ENCODE results near the gene CD177.
"Not testable (repeated sequence)": the region's sequence is repeated elsewhere in the genome, so short reads cannot be mapped to it uniquely, and the experiment has no call there.

The CD177 gene

DNA sequence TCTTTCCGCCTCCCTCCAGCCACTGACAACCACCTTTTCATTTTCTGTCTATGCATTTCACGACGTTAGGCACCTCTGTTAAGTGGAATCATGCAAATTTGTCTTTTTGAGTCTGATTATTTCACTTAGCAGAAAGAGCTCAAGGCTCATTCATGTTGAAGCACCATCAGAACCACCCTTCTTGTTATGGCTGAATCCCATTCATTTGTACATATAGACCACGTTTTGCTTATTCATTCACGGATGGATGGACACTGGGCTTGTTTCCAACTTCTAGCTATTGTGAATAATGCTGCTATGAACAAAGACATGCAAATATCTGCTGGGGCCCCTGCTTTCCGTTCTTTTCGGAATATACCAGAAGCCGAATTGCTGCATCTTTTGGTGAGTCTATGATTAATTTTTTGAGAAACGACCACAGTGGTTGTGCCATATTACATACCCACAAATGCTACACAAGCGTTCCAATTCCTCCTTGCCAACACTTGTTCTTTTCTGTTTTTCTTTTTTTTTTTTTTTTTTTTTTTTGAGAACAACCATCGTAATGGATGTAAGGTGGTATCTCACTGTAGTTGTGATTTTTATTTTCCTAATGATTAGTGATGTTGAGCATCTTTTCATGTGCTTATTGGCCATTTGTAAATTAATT, 37.5 kb downstream of the CD177 start:
- not testable (repeated sequence) for H3K4me3 ChIP-seq (ENCODE audit: low read length); H3K9me3 ChIP-seq (ENCODE audit: control insufficient read depth, low read depth, low read length); H3K4me1 ChIP-seq (ENCODE audit: control insufficient read depth, low read depth, low read length); H3K9ac ChIP-seq (ENCODE audit: low read length); H3K27me3 ChIP-seq (ENCODE audit: control insufficient read depth, insufficient read depth, low read length); H3K36me3 ChIP-seq (ENCODE audit: control insufficient read depth, low read depth, low read length); H3K27ac ChIP-seq (ENCODE audit: low read length)

DNA sequence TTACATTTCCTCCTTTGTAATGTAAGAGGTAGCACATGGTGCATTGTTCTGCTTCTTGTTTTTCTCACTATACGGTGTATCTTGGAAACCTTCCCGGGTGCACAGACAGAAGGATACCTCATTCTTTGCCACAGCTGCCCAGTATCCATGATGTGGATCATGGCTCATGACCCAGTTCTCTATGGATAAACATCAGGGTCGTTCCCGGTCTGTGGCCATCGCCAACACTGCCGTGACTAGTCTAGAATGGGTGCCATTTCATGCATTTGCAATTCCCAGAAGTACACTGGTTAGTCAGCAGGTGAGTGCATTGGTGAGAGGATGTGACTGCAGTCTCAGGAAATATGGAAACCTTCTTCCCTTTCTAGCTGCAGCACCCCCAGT, 38.1 kb downstream of the CD177 start:
- H3K36me3 ChIP-seq (ENCODE audit: control insufficient read depth, low read depth, low read length); H3K27me3 ChIP-seq (ENCODE audit: control insufficient read depth, insufficient read depth, low read length); H3K4me3 ChIP-seq (ENCODE audit: low read length); H3K27ac ChIP-seq (ENCODE audit: low read length); H3K9ac ChIP-seq (ENCODE audit: low read length); H3K9me3 ChIP-seq (ENCODE audit: control insufficient read depth, low read depth, low read length); H3K4me1 ChIP-seq (ENCODE audit: control insufficient read depth, low read depth, low read length): not testable (repeated sequence)

DNA sequence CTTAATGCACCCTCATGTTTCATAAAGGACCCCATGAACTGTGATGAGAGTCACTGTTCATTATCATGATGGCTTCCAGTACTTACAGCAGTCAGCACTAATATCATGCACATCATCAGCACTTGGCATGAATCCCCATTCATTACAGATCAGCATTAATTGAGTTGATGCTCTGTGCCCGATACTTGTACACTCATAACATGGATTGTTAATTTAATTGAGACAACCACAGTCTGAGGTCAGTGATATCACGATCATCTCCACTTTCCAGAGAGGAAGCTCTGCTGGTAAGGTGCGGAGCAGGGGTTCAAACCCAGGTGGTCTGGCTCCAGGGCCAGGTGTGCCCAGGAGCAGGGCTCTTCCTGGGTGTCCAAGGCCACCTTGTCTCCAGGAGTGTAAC, 40.0 kb downstream of the CD177 start:
- H3K9me3 ChIP-seq (ENCODE audit: control insufficient read depth, low read depth, low read length); H3K4me1 ChIP-seq (ENCODE audit: control insufficient read depth, low read depth, low read length); H3K9ac ChIP-seq (ENCODE audit: low read length); H3K36me3 ChIP-seq (ENCODE audit: control insufficient read depth, low read depth, low read length); H3K4me3 ChIP-seq (ENCODE audit: low read length); H3K27me3 ChIP-seq (ENCODE audit: control insufficient read depth, insufficient read depth, low read length); H3K27ac ChIP-seq (ENCODE audit: low read length): not testable (repeated sequence)

DNA sequence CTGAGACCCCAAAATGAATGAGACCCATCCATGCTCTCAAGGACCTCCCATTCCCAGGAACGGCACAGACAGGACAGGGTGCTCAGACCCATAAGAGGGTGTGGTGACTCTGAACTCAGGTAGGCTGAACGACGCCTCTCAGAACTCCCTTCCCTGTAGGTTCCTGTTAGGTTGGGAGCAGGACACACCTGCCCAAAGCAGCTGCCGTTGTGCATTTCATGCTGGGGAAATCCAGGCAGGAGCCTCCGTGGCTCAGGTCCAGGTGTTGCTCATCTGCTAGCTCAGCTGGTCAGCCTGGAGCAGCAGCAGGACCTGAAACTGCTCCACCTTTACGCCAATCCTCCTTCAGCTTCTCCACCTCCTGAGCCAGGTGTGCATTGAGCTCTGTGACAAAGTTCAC, 42.1 kb downstream of the CD177 start:
- H3K4me1 ChIP-seq (ENCODE audit: control insufficient read depth, low read depth, low read length) = no peaks in the 10 kb centered on the region

GRCh38 chr19:43406297-43406696, 52.8 kb downstream of the CD177 start:
- Histone ChIP-seq H3K9ac (ENCODE audit: low read length) (no peak overlapping the region), H3K4me1 (ENCODE audit: control insufficient read depth, low read depth, low read length) (no peaks in the 10 kb centered on the region), H3K4me3 (ENCODE audit: low read length) (no peak overlapping the region), H3K9me3 (ENCODE audit: control insufficient read depth, low read depth, low read length) (no peaks in the 10 kb centered on the region), H3K27ac (ENCODE audit: low read length) (no peak overlapping the region), H3K36me3 (ENCODE audit: control insufficient read depth, low read depth, low read length) (no peaks in the 10 kb centered on the region), H3K27me3 (ENCODE audit: control insufficient read depth, insufficient read depth, low read length) (no peaks in the 10 kb centered on the region)

More for the DNA sequence above, 42.1 kb downstream of the CD177 start:
- H3K27ac ChIP-seq (ENCODE audit: low read length) = no peak overlapping the region
- H3K9me3 ChIP-seq (ENCODE audit: control insufficient read depth, low read depth, low read length) = no peaks in the 10 kb centered on the region
- H3K9ac ChIP-seq (ENCODE audit: low read length) = no peak overlapping the region
- no peaks in the 10 kb centered on the region for H3K36me3 ChIP-seq (ENCODE audit: control insufficient read depth, low read depth, low read length)
- H3K27me3 ChIP-seq (ENCODE audit: control insufficient read depth, insufficient read depth, low read length) = no peaks in the 10 kb centered on the region
- no peak overlapping the region for H3K4me3 ChIP-seq (ENCODE audit: low read length)

GRCh38 chr19:43407416-43408005, 54.0 kb downstream of the CD177 start:
- no peaks in the 10 kb centered on the region for H3K27me3 ChIP-seq (ENCODE audit: control insufficient read depth, insufficient read depth, low read length)
- H3K4me3 ChIP-seq (ENCODE audit: low read length) = no peak overlapping the region
- no peaks in the 10 kb centered on the region for H3K9me3 ChIP-seq (ENCODE audit: control insufficient read depth, low read depth, low read length)
- H3K36me3 ChIP-seq (ENCODE audit: control insufficient read depth, low read depth, low read length) = no peaks in the 10 kb centered on the region
- no peaks in the 10 kb centered on the region for H3K4me1 ChIP-seq (ENCODE audit: control insufficient read depth, low read depth, low read length)
- H3K9ac ChIP-seq (ENCODE audit: low read length) = no peak overlapping the region
- H3K27ac ChIP-seq (ENCODE audit: low read length) = no peak overlapping the region

DNA sequence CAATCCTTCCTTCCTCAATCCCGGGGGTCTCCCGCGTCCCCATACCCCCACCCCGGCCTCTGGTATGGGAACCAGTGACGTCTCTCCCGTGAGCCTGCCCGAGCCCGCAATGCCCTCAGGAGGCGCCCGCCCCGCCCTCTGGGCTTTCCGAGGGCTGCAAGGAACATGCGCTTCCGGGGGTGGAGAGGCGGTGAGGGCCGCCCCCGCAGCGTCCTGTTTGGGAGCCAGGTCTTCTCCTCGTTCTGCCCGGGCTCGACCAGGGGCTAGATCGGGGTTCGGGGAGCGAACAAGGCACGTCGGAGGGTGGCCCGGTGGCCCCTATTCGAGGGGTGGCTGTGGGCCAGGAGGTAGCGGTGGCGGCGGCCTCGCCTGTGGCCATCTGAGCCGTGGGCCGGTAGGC, 54.6 kb downstream of the CD177 start:
- no peak overlapping the region for H3K9ac ChIP-seq (ENCODE audit: low read length)
- no peaks in the 10 kb centered on the region for H3K9me3 ChIP-seq (ENCODE audit: control insufficient read depth, low read depth, low read length)
- H3K27me3 ChIP-seq (ENCODE audit: control insufficient read depth, insufficient read depth, low read length) = no peaks in the 10 kb centered on the region
- no peaks in the 10 kb centered on the region for H3K4me1 ChIP-seq (ENCODE audit: control insufficient read depth, low read depth, low read length)
- H3K36me3 ChIP-seq (ENCODE audit: control insufficient read depth, low read depth, low read length) = no peaks in the 10 kb centered on the region
- no peak overlapping the region for H3K4me3 ChIP-seq (ENCODE audit: low read length)
- H3K27ac ChIP-seq (ENCODE audit: low read length) = no peak overlapping the region

DNA sequence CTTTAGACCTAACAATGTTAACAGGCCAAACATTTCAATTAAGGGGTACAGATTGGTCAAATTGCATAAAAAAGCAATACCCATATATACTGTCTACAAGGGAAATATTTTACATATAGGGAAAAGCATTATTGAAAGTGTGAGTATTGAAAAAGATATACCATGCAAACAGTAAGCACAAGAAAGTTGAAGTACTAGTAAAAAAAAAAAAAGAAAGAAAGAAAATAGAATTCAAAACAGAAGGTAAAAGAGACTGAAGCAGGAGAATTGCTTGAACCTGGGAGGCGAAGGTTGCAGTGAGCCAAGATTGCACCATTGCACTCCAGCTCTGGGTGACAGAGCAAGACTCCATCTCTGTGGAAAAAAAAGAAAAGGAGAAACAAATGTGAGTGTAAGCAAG, 55.9 kb downstream of the CD177 start:
- no peak overlapping the region for H3K9ac ChIP-seq (ENCODE audit: low read length)
- no peaks in the 10 kb centered on the region for H3K36me3 ChIP-seq (ENCODE audit: control insufficient read depth, low read depth, low read length)

DNA sequence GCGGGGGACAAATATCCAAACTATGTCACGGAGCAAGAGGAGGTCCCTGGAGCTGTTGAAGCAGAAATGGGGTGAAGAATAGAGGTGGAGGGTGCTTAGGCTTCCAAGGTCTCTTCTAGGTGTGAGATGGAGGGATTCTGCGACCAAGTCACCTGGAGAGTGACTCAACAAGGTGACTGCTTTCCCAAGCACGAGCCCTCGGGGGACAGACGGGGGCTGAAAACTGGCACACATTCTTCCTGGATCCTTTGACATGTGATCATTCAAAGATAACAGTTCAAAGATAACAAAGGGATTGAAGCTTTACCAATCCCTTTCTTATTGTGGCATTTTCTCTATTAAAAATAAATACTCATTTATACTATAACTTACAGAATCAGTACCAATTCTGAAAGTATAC, 59.0 kb downstream of the CD177 start:
- no peak overlapping the region for H3K27ac ChIP-seq (ENCODE audit: low read length)
- H3K9me3 ChIP-seq (ENCODE audit: control insufficient read depth, low read depth, low read length) = no peaks in the 10 kb centered on the region
- H3K4me3 ChIP-seq (ENCODE audit: low read length) = no peak overlapping the region
- no peaks in the 10 kb centered on the region for H3K4me1 ChIP-seq (ENCODE audit: control insufficient read depth, low read depth, low read length)
- no peaks in the 10 kb centered on the region for H3K36me3 ChIP-seq (ENCODE audit: control insufficient read depth, low read depth, low read length)
- H3K27me3 ChIP-seq (ENCODE audit: control insufficient read depth, insufficient read depth, low read length) = no peaks in the 10 kb centered on the region
- H3K9ac ChIP-seq (ENCODE audit: low read length) = no peak overlapping the region

More for the DNA sequence above, 55.9 kb downstream of the CD177 start:
- Histone ChIP-seq H3K27ac (ENCODE audit: low read length) (no peak overlapping the region), H3K9me3 (ENCODE audit: control insufficient read depth, low read depth, low read length) (no peaks in the 10 kb centered on the region), H3K27me3 (ENCODE audit: control insufficient read depth, insufficient read depth, low read length) (no peaks in the 10 kb centered on the region), H3K4me1 (ENCODE audit: control insufficient read depth, low read depth, low read length) (no peaks in the 10 kb centered on the region), H3K4me3 (ENCODE audit: low read length) (no peak overlapping the region)
